Stimulated activated naive CD4-positive, alpha-beta T cell (primary cell): ENCODE data around the gene LRRC72.

Source experiments
- DNase-seq, 6 experiments: peaks; one replicate each; lab custom pipeline; 2025; lab: John Stamatoyannopoulos, UW

LRRC72 gene

GRCh38 chr7:16627236-16627635, 100.6 kb downstream of the LRRC72 start:
- DNase-seq: no peak

GRCh38 chr7:16630654-16631053, 104.0 kb downstream of the LRRC72 start:
- no peak for DNase-seq
